Astrocyte of the hippocampus (primary cell): ENCODE results near the gene MX1.
A peak's percentile ranks its signal among the peaks of the same experiment; 100 is the strongest.

ENCODE experiments used
- DNase-seq: peaks from one replicate; pipeline ENCODE4 v3.0.0; 2011; ENCODE audit warnings: low read depth, low spot score

MX1 gene

GRCh38 chr21:41459884-41460534 is 34.0 kb downstream of the MX1 start:
- DNase-seq = no peak

GRCh38 chr21:41460578-41461527 is 34.8 kb downstream of the MX1 start:
- peak; percentile 79 for DNase-seq

GRCh38 chr21:41465176-41465781 is 39.2 kb downstream of the MX1 start:
- no peak for DNase-seq

GRCh38 chr21:41466024-41466820 is 40.2 kb downstream of the MX1 start:
- DNase-seq = peak; percentile 31

- no peak for DNase-seq
Observed at GRCh38 chr21:41470054-41470453, 44.0 kb downstream of the MX1 start.

GRCh38 chr21:41472753-41473548 is 46.9 kb downstream of the MX1 start:
- DNase-seq = no peak

- DNase-seq = no peak
Observed at GRCh38 chr21:41475714-41476420, 49.8 kb downstream of the MX1 start.

- DNase-seq = peak; percentile 60
Observed at GRCh38 chr21:41477641-41478318, 51.7 kb downstream of the MX1 start.

GRCh38 chr21:41478319-41479177 is 52.5 kb downstream of the MX1 start:
- DNase-seq = no peak

- no peak for DNase-seq
Observed at GRCh38 chr21:41479686-41480085, 53.6 kb downstream of the MX1 start.

- no peak for DNase-seq
Observed at GRCh38 chr21:41480086-41480690, 54.1 kb downstream of the MX1 start.

- peak; percentile 33 for DNase-seq
Observed at GRCh38 chr21:41481191-41481590, 55.2 kb downstream of the MX1 start.

- peak; percentile 74 for DNase-seq
Observed at GRCh38 chr21:41482301-41482700, 56.3 kb downstream of the MX1 start.

GRCh38 chr21:41482980-41483379 is 56.9 kb downstream of the MX1 start:
- DNase-seq = no peak

GRCh38 chr21:41483415-41483814 is 57.4 kb downstream of the MX1 start:
- DNase-seq = no peak

- DNase-seq = no peak
Observed at GRCh38 chr21:41483973-41484372, 57.9 kb downstream of the MX1 start.

- DNase-seq = no peak
Observed at GRCh38 chr21:41487082-41487481, 61.0 kb downstream of the MX1 start.

- DNase-seq = no peak
Observed at GRCh38 chr21:41488080-41488479, 62.0 kb downstream of the MX1 start.
